ENCODE measurements around the gene RSU1. TPM values are rescaled to one million over a fixed set of nuclear protein-coding genes. Genes with fewer than 3 reads are reported as not detected.

RSU1 gene
- total and polyA plus RNA-seq, 2 donors (not counting 1 experiment from before 2014, with no cell fraction given): 46.9 to 252 TPM

DNA sequence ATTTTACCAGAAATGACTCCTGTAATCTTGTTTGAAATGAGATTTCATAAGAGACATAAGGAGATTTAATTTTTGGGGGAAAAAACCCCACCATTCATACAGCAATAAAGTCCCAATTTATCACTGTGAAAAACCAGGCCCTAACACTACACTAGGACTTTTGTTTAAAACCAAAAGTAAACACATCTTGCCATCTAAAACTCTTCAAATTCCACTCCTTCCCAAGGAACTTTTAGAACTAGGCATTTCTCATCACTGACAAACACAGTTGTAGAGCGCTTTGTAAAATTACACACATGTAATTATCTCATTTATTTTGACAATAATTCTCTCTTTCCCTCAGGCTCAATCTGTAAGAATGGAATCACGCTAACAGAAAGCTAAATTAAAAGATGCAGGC, 167.5 kb downstream of the RSU1 start:
- Histone ChIP-seq H3K4me2 (ENCODE audit: extremely low read depth, insufficient read depth, low read length) (no peak overlapping the region), H3K79me2 (ENCODE audit: control insufficient read depth, insufficient read depth, low read length) (no peaks in the 10 kb centered on the region), H3K9ac (ENCODE audit: insufficient read depth, low read length) (no peak overlapping the region), H3K27me3 (ENCODE audit: control insufficient read depth, insufficient read depth, low read length) (no peaks in the 10 kb centered on the region), H3K27ac (ENCODE audit: insufficient read depth, low read length) (no peak overlapping the region), H3K9me3 (ENCODE audit: control insufficient read depth, insufficient read depth, low read depth, low read length) (no peaks in the 10 kb centered on the region), H3K4me1 (ENCODE audit: control insufficient read depth, extremely low read depth, insufficient read depth, low read length) (no peaks in the 10 kb centered on the region), H3K36me3 (ENCODE audit: control insufficient read depth, insufficient read depth, low read length) (no peaks in the 10 kb centered on the region), H3K4me3 (replicated peaks in 1 of 4; ENCODE audit: control extremely low read depth in 1 of 4, insufficient read depth in 1 of 4, low read depth in 3 of 4, low read length in 4 of 4) (no peak overlapping the region), H2AFZ (ENCODE audit: low read length) (no peak overlapping the region), H4K20me1 (ENCODE audit: control insufficient read depth, extremely low read depth, insufficient read depth, low read length) (no peaks in the 10 kb centered on the region)
- peak in 1 of 2 donors; percentile 3 for DNase-seq (ENCODE audit: low read depth in 2 of 2)
- no peak for TF ChIP-seq EZH2 (IDR thresholded peaks at IDR 0.05; ENCODE audit: low read length, missing control alignments)
- TF ChIP-seq, protein P1, sequence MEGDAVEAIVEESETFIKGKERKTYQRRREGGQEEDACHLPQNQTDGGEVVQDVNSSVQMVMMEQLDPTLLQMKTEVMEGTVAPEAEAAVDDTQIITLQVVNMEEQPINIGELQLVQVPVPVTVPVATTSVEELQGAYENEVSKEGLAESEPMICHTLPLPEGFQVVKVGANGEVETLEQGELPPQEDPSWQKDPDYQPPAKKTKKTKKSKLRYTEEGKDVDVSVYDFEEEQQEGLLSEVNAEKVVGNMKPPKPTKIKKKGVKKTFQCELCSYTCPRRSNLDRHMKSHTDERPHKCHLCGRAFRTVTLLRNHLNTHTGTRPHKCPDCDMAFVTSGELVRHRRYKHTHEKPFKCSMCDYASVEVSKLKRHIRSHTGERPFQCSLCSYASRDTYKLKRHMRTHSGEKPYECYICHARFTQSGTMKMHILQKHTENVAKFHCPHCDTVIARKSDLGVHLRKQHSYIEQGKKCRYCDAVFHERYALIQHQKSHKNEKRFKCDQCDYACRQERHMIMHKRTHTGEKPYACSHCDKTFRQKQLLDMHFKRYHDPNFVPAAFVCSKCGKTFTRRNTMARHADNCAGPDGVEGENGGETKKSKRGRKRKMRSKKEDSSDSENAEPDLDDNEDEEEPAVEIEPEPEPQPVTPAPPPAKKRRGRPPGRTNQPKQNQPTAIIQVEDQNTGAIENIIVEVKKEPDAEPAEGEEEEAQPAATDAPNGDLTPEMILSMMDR (conservative IDR thresholded peaks at IDR 0.05 in 1 of 2, IDR thresholded peaks at IDR 0.05 in 1 of 2; ENCODE audit: low read depth in 1 of 2, low read length in 2 of 2): no peak

DNA sequence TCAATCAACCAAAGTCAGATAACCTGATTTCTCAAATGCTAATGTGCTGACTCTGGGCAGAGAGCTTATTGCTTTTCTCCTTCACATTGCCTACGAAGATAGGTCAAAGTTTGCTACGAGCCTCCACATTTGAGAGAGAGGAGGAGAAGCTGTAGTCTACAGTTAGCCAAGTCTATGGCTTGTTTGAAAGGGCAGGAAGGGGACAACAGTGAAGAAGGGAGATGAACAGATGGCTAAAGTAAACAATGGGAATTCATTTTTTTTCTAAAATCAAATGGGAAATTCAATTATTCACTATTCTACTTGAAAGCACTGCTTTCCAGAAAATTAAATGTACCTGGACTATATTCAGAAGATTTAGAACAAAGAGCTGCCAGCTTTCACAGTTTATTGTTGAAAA, 168.9 kb downstream of the RSU1 start:
- TF ChIP-seq, protein P1 (conservative IDR thresholded peaks at IDR 0.05 in 1 of 2, IDR thresholded peaks at IDR 0.05 in 1 of 2; ENCODE audit: low read depth in 1 of 2, low read length in 2 of 2): no peak
- TF ChIP-seq EZH2 (IDR thresholded peaks at IDR 0.05; ENCODE audit: low read length, missing control alignments): no peak
- H3K4me3 ChIP-seq (replicated peaks in 1 of 4; ENCODE audit: control extremely low read depth in 1 of 4, insufficient read depth in 1 of 4, low read depth in 3 of 4, low read length in 4 of 4): no peak overlapping the region
- H3K36me3 ChIP-seq (ENCODE audit: control insufficient read depth, insufficient read depth, low read length): no peaks in the 10 kb centered on the region
- H2AFZ ChIP-seq (ENCODE audit: low read length): no peak overlapping the region
- H3K4me1 ChIP-seq (ENCODE audit: control insufficient read depth, extremely low read depth, insufficient read depth, low read length): peaks cover 2% of the 10 kb centered on the region
- H3K27me3 ChIP-seq (ENCODE audit: control insufficient read depth, insufficient read depth, low read length): no peaks in the 10 kb centered on the region
- H4K20me1 ChIP-seq (ENCODE audit: control insufficient read depth, extremely low read depth, insufficient read depth, low read length): no peaks in the 10 kb centered on the region
- no peaks in the 10 kb centered on the region for H3K9me3 ChIP-seq (ENCODE audit: control insufficient read depth, insufficient read depth, low read depth, low read length)
- DNase-seq (ENCODE audit: low read depth in 2 of 2): peak in 1 of 2 donors; percentile 2
- H3K79me2 ChIP-seq (ENCODE audit: control insufficient read depth, insufficient read depth, low read length): no peaks in the 10 kb centered on the region
- H3K27ac ChIP-seq (ENCODE audit: insufficient read depth, low read length): no peak overlapping the region
- no peak overlapping the region for H3K9ac ChIP-seq (ENCODE audit: insufficient read depth, low read length)
- no peak overlapping the region for H3K4me2 ChIP-seq (ENCODE audit: extremely low read depth, insufficient read depth, low read length)

DNA sequence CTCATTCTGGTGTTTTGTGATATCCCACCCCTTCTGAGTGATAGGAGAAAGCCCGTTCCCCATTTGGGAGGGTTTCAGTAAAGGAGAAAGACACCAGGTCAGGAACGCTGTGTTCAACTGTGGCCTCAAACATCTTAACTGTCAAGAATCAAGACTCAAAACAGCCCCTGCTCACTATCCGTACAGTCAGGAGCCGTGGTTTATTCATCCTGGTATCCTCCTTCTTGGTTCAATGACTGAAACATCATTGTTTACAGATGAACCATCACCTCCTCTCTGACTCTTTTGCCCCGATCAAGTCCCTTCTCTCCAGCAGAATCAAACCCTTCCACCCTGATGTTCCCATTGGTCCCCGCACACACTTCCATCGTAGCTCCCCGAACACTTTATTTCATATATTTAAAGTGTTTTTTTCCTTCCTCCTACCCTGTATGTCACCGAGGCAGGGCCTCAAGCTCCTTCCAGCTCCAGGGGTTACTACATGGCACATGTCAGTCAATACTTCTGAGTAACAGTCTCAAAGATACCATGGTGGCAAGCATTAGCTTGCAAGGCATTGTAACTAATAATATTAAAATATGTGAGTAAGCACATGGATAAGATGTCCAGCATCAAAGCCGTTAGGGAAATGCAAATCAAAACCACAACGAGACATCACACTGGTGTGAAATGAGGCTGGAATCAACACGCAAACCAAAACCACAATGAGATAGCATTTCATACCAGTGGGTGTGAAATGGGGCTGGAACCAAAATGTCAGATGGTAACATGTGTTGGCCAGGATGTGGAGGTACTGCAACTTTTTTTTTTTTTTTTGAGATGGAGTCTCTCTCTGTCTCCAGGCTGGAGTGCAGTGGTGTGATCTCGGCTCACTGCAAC, 170.8 kb downstream of the RSU1 start:
- H3K27ac ChIP-seq (ENCODE audit: insufficient read depth, low read length): no peak overlapping the region
- no peaks in the 10 kb centered on the region for H3K36me3 ChIP-seq (ENCODE audit: control insufficient read depth, insufficient read depth, low read length)
- no peaks in the 10 kb centered on the region for H3K9me3 ChIP-seq (ENCODE audit: control insufficient read depth, insufficient read depth, low read depth, low read length)
- no peak overlapping the region for H2AFZ ChIP-seq (ENCODE audit: low read length)
- H3K79me2 ChIP-seq (ENCODE audit: control insufficient read depth, insufficient read depth, low read length): no peaks in the 10 kb centered on the region
- H4K20me1 ChIP-seq (ENCODE audit: control insufficient read depth, extremely low read depth, insufficient read depth, low read length): no peaks in the 10 kb centered on the region
- H3K4me2 ChIP-seq (ENCODE audit: extremely low read depth, insufficient read depth, low read length): no peak overlapping the region
- no peaks in the 10 kb centered on the region for H3K27me3 ChIP-seq (ENCODE audit: control insufficient read depth, insufficient read depth, low read length)
- peaks cover 2% of the 10 kb centered on the region for H3K4me1 ChIP-seq (ENCODE audit: control insufficient read depth, extremely low read depth, insufficient read depth, low read length)
- H3K4me3 ChIP-seq (replicated peaks in 1 of 4; ENCODE audit: control extremely low read depth in 1 of 4, insufficient read depth in 1 of 4, low read depth in 3 of 4, low read length in 4 of 4): no peak overlapping the region
- no peak overlapping the region for H3K9ac ChIP-seq (ENCODE audit: insufficient read depth, low read length)
- DNase-seq (ENCODE audit: low read depth in 2 of 2): peak in 1 of 2 donors; percentile 78
- TF ChIP-seq, protein P1 (conservative IDR thresholded peaks at IDR 0.05 in 1 of 2, IDR thresholded peaks at IDR 0.05 in 1 of 2; ENCODE audit: low read depth in 1 of 2, low read length in 2 of 2): no peak
- TF ChIP-seq EZH2 (IDR thresholded peaks at IDR 0.05; ENCODE audit: low read length, missing control alignments): no peak
